ENCODE data around the gene FJX1.
A peak's percentile ranks its signal among the peaks of the same experiment; 100 is the strongest.

DNA sequence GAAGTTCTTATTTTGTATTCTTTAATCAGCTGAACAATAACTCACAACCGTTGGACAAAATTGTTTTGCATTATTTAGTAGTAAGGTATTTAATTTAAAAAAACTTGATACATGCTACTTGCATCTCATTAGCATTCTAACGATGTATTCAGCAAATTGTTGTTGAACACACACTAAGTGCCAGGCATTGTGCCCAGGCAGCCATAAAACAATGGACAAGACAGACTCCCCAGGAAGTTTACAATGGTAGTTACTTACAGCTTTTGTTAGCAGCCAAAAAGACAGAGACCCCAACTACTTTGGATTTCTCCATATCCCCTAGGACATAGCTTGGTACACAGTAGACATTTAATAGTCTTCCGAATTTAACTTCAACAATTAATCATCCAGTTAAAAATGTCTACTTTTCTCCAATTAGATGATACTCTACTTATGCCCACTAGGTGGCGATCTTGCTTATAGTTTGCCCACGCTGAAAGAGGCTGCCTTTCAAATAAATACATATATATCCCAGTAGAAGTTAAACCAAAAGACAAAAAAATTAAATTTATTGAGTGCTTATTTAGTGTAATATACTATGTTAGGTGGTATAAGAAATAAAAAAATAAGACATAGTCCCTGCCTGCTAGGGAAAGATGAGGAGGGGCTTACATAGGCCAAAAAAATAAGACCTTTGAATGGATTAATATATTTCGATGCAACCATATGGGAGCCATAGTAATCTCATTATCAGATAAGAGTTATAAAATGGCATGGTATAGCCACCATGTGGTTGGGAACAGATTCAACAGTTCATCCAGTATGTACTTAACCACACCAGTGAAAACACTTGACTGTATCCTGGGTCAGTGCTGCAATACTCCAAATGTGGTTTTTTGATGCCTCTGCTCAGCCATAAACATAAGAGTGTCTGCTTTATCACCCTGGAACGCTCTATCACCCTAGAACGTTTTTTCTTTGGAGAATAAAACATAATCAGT is 2.0 kb upstream of the FJX1 start:
- no peak for TF ChIP-seq POLR2A (IDR thresholded peaks at IDR 0.05)
- peak; percentile 53 to 86 (median 84) for TF ChIP-seq CTCF (IDR thresholded peaks at IDR 0.05)

Data from Peyer's patch (tissue), 4 donors.